Measurements from ENCODE around the gene POLN. TPM values are rescaled to one million over a fixed set of nuclear protein-coding genes. Genes with fewer than 3 reads are reported as not detected.

The POLN gene
- total RNA-seq, 2 donors from 2014 or later = 1.6 to 2.8 TPM

DNA sequence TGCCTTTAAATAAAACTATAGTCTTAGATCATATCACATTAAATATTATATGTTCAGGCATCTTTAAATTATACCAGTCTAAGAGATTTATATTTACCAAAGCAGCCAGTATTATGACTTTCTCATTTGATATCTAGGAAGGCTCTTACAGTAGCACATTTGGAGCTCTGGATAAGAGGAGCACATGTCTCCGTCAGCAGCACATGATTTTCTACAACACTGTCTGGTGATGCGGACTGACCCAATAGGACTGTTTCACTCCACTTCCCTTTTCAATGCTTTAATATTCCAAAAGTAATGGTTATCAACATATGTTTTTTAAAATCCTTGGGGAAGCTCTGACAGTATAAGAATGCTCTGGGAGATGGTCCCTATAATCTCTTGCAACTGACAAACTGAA, 61.5 kb downstream of the POLN start:
- TF ChIP-seq, protein P1, sequence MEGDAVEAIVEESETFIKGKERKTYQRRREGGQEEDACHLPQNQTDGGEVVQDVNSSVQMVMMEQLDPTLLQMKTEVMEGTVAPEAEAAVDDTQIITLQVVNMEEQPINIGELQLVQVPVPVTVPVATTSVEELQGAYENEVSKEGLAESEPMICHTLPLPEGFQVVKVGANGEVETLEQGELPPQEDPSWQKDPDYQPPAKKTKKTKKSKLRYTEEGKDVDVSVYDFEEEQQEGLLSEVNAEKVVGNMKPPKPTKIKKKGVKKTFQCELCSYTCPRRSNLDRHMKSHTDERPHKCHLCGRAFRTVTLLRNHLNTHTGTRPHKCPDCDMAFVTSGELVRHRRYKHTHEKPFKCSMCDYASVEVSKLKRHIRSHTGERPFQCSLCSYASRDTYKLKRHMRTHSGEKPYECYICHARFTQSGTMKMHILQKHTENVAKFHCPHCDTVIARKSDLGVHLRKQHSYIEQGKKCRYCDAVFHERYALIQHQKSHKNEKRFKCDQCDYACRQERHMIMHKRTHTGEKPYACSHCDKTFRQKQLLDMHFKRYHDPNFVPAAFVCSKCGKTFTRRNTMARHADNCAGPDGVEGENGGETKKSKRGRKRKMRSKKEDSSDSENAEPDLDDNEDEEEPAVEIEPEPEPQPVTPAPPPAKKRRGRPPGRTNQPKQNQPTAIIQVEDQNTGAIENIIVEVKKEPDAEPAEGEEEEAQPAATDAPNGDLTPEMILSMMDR (IDR thresholded peaks at IDR 0.05) = no peak
- no peaks in the 10 kb centered on the region for H3K9me3 ChIP-seq
- H3K4me1 ChIP-seq = no peaks in the 10 kb centered on the region
- intact Hi-C loops (cut with DNase I) = loop anchor here (10.0 kb wide), 1 partner anchor 266 kb away; no protein-coding TSS in a partner anchor
- DNase-seq = no peak
- H3K36me3 ChIP-seq = no peaks in the 10 kb centered on the region
- H3K27me3 ChIP-seq = no peaks in the 10 kb centered on the region
- no peak overlapping the region for H3K4me3 ChIP-seq
- H3K9ac ChIP-seq (ENCODE audit: low read depth in 2 of 2, low read length in 2 of 2) = no peak overlapping the region
- H3K27ac ChIP-seq = no peak overlapping the region

- H3K27ac ChIP-seq = no peak overlapping the region
- TF ChIP-seq, protein P1 (IDR thresholded peaks at IDR 0.05) = no peak
- no peaks in the 10 kb centered on the region for H3K4me1 ChIP-seq
- H3K9ac ChIP-seq (ENCODE audit: low read depth in 2 of 2, low read length in 2 of 2) = no peak overlapping the region
- H3K9me3 ChIP-seq = no peaks in the 10 kb centered on the region
- H3K4me3 ChIP-seq = no peak overlapping the region
- H3K36me3 ChIP-seq = no peaks in the 10 kb centered on the region
- no peaks in the 10 kb centered on the region for H3K27me3 ChIP-seq
- DNase-seq = no peak
- intact Hi-C loops (cut with DNase I) = loop anchor here (10.0 kb wide), 1 partner anchor 265 kb away; no protein-coding TSS in a partner anchor
Observed at GRCh38 chr4:2179717-2180116, 62.2 kb downstream of the POLN start.

GRCh38 chr4:2178986-2179385, 62.9 kb downstream of the POLN start:
- H3K4me1 ChIP-seq = no peaks in the 10 kb centered on the region
- TF ChIP-seq, protein P1 (IDR thresholded peaks at IDR 0.05) = no peak
- no peaks in the 10 kb centered on the region for H3K9me3 ChIP-seq
- H3K36me3 ChIP-seq = no peaks in the 10 kb centered on the region
- H3K9ac ChIP-seq (ENCODE audit: low read depth in 2 of 2, low read length in 2 of 2) = no peak overlapping the region
- H3K4me3 ChIP-seq = no peak overlapping the region
- H3K27ac ChIP-seq = no peak overlapping the region
- intact Hi-C loops (cut with DNase I) = no loop called here
- DNase-seq = no peak
- H3K27me3 ChIP-seq = no peaks in the 10 kb centered on the region

GRCh38 chr4:2177443-2178093, 64.4 kb downstream of the POLN start:
- Histone ChIP-seq H3K4me1 (no peaks in the 10 kb centered on the region), H3K27ac (no peak overlapping the region), H3K4me3 (no peak overlapping the region), H3K27me3 (no peaks in the 10 kb centered on the region), H3K9me3 (no peaks in the 10 kb centered on the region), H3K36me3 (no peaks in the 10 kb centered on the region), H3K9ac (ENCODE audit: low read depth in 2 of 2, low read length in 2 of 2) (no peak overlapping the region)
- TF ChIP-seq, protein P1 (IDR thresholded peaks at IDR 0.05) = no peak
- no peak for DNase-seq
- intact Hi-C loops (cut with DNase I) = no loop called here

GRCh38 chr4:2175990-2176698, 65.8 kb downstream of the POLN start:
- TF ChIP-seq, protein P1 (IDR thresholded peaks at IDR 0.05) = no peak
- intact Hi-C loops (cut with DNase I) = no loop called here
- H3K9me3 ChIP-seq = no peaks in the 10 kb centered on the region
- H3K36me3 ChIP-seq = no peaks in the 10 kb centered on the region
- no peak for DNase-seq
- no peaks in the 10 kb centered on the region for H3K27me3 ChIP-seq
- no peak overlapping the region for H3K27ac ChIP-seq
- no peaks in the 10 kb centered on the region for H3K4me1 ChIP-seq
- H3K4me3 ChIP-seq = no peak overlapping the region
- H3K9ac ChIP-seq (ENCODE audit: low read depth in 2 of 2, low read length in 2 of 2) = no peak overlapping the region
